ENCODE measurements around the gene ITCH. TPM values are rescaled to one million over a fixed set of nuclear protein-coding genes. Genes with fewer than 3 reads are reported as not detected.
"Not testable (repeated sequence)": the region's sequence is repeated elsewhere in the genome, so short reads cannot be mapped to it uniquely, and the experiment has no call there.

ITCH gene
- total and polyA plus RNA-seq, 2 donors (not counting 3 experiments of a cell fraction or from before 2014, with no cell fraction given): 6.4 to 57.4 TPM

DNA sequence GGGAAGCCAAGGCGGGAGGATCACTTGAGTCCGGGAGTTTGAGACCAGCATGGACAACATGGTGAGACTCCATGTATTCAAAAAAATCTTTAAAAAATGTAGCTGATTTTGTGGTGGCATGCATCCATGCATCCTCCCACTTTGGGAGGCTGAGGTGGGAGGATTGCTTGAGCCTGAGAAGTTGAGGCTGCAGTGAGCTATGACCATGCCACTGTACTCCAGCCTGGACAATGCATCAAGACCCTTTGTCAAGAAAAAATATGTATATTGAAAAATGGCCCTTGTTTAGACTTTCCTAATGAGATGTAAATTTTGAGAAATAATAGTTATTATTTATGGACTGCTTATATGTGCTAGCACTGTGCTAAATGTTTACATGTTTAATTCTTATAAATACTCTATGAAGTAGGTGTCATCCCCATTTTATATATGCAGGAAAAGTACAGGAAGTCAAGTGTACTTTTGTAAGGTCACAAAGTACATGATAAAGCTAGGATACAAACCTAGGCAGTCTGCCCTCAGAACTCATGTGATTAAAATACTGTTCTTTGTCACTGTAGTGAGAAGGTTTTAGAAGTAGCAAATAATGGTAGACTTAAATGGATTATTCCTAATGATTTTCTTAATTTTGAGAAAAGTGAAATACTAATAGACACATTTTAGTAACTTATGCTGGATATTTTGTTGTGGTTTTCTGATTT, 58.8 kb downstream of the ITCH start:
- Histone ChIP-seq H3K4me1 (ENCODE audit: control insufficient read depth, extremely low read depth, insufficient read depth, low read length) (peaks cover 6% of the 10 kb centered on the region), H3K36me3 (ENCODE audit: control insufficient read depth in 2 of 2, extremely low read depth in 1 of 2, insufficient read depth in 2 of 2, low read length in 2 of 2) (peaks cover 13 to 18% of the 10 kb centered on the region in 2 experiments), H3K4me2 (ENCODE audit: insufficient read depth, low read length) (no peak overlapping the region), H3K9ac (replicated peaks; ENCODE audit: extremely low read depth, insufficient read depth, low read length) (no peak overlapping the region), H3K27me3 (ENCODE audit: control insufficient read depth in 2 of 2, insufficient read depth in 2 of 2, low read length in 2 of 2) (no peaks in the 10 kb centered on the region), H3K79me2 (ENCODE audit: control insufficient read depth, insufficient read depth, low read length) (peaks cover 18% of the 10 kb centered on the region), H4K20me1 (replicated peaks; ENCODE audit: control insufficient read depth, extremely low read depth, insufficient read depth, low read length) (no peaks in the 10 kb centered on the region), H2AFZ (ENCODE audit: low read depth, low read length) (no peak overlapping the region), H3K27ac (ENCODE audit: insufficient read depth, low read depth, low read length) (no peak overlapping the region), H3K9me3 (replicated peaks; ENCODE audit: control insufficient read depth, insufficient read depth, low read length) (no peaks in the 10 kb centered on the region), H3K9me1 (replicated peaks; ENCODE audit: control insufficient read depth, extremely low read depth, insufficient read depth, low read length) (no peaks in the 10 kb centered on the region), H3K4me3 (replicated peaks in 1 of 3; ENCODE audit: insufficient read depth in 1 of 3, low read depth in 1 of 3, low read length in 3 of 3) (no peak overlapping the region)
- dilution Hi-C loops (cut with MboI; ENCODE audit: extremely low pct_ligation_motif_present, low sequenced_read_pairs) (no loop called here), intact Hi-C loops (cut with micrococcal nuclease) (no loop called here)
- FAIRE-seq: no peak
- CTCF ChIA-PET: interaction anchor here (1.1 to 1.3 kb wide), 4 partner anchors 10 to 109 kb away, joined by 3 to 13 read pairs (median 4); no protein-coding TSS in a partner anchor
- POLR2A ChIA-PET: no interaction called here
- BruUV-seq (replicated peaks): no TSS peak
- no peak for DNase-seq (ENCODE audit: low read depth, low spot score)
- TF ChIP-seq POLR2A (IDR thresholded peaks at IDR 0.05; ENCODE audit: low read depth, low read length) (no peak), MYC (IDR thresholded peaks at IDR 0.05; ENCODE audit: low read depth, low read length) (no peak)

DNA sequence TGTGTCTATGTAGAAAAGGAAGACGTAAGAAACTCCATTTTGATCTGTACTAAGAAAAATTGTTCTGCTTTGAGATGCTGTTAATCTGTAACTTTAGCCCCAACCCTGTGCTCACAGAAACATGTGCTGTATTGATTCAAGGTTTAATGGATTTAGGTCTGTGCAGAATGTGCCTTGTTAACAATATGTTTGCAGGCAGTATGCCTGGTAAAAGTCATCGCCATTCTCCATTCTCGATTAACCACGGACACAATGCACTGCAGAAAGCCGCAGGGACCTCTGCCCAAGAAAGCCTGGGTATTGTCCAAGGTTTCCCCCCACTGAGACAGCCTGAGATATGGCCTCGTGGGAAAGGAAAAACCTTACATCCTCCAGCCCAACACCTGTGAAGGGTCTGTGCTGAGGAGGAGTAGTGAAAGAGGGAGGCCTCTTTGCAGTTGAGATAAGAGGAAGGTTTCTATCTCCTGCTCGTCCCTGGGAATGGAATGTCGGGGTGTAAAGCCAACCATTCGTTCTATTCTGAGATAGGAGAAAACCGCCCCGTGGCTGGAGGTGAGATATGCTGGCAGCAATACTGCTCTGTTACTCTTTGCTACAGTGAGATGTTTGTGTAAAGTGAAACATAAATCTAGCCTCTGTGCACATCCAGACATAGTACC, 62.1 kb downstream of the ITCH start:
- H3K27ac ChIP-seq (ENCODE audit: insufficient read depth, low read depth, low read length); POLR2A ChIA-PET; H3K9me3 ChIP-seq (replicated peaks; ENCODE audit: control insufficient read depth, insufficient read depth, low read length); FAIRE-seq; BruUV-seq (replicated peaks); H3K27me3 ChIP-seq (ENCODE audit: control insufficient read depth in 2 of 2, insufficient read depth in 2 of 2, low read length in 2 of 2); DNase-seq (ENCODE audit: low read depth, low spot score); H3K9ac ChIP-seq (replicated peaks; ENCODE audit: extremely low read depth, insufficient read depth, low read length); H3K4me2 ChIP-seq (ENCODE audit: insufficient read depth, low read length); H2AFZ ChIP-seq (ENCODE audit: low read depth, low read length); intact Hi-C loops (cut with micrococcal nuclease); H3K4me3 ChIP-seq (replicated peaks in 1 of 3; ENCODE audit: insufficient read depth in 1 of 3, low read depth in 1 of 3, low read length in 3 of 3); H3K9me1 ChIP-seq (replicated peaks; ENCODE audit: control insufficient read depth, extremely low read depth, insufficient read depth, low read length); dilution Hi-C loops (cut with MboI; ENCODE audit: extremely low pct_ligation_motif_present, low sequenced_read_pairs); H4K20me1 ChIP-seq (replicated peaks; ENCODE audit: control insufficient read depth, extremely low read depth, insufficient read depth, low read length); H3K4me1 ChIP-seq (ENCODE audit: control insufficient read depth, extremely low read depth, insufficient read depth, low read length): not testable (repeated sequence)
- Histone ChIP-seq H3K79me2 (ENCODE audit: control insufficient read depth, insufficient read depth, low read length) (peaks cover 18% of the 10 kb centered on the region), H3K36me3 (ENCODE audit: control insufficient read depth in 2 of 2, extremely low read depth in 1 of 2, insufficient read depth in 2 of 2, low read length in 2 of 2) (peaks cover 10 to 18% of the 10 kb centered on the region in 2 experiments)
- CTCF ChIA-PET: interaction anchor here (1.0 kb wide), 1 partner anchor 113 kb away, joined by 3 read pairs; no protein-coding TSS in a partner anchor

Data from endothelial cell of umbilical vein (primary cell).